Endometrium (tissue), 2 donors: Measurements from ENCODE around the gene RNF113B.

Experiments
- FAIRE-seq: peaks from 2 replicates; lab custom pipeline; 2012; peaks lifted over from hg19 to GRCh38; lab: Jason Lieb, UNC
- donor health status: control.
- donor health status: control.

Gene RNF113B

GRCh38 chr13:98203646-98204326 lies 26.7 kb upstream of the RNF113B start:
- FAIRE-seq, result no peak

- no peak for FAIRE-seq
These were observed 24.9 kb upstream of the RNF113B start for GRCh38 chr13:98201984-98202383.

- no peak for FAIRE-seq
These were observed 24.1 kb upstream of the RNF113B start for GRCh38 chr13:98201189-98201588.

GRCh38 chr13:98200211-98200878 lies 23.3 kb upstream of the RNF113B start:
- FAIRE-seq, result no peak

- no peak for FAIRE-seq
These were observed 22.4 kb upstream of the RNF113B start for GRCh38 chr13:98199480-98199879.

GRCh38 chr13:98198683-98199082 lies 21.6 kb upstream of the RNF113B start:
- FAIRE-seq, result no peak

- no peak for FAIRE-seq
These were observed 18.2 kb upstream of the RNF113B start for GRCh38 chr13:98195054-98195791.

- FAIRE-seq, result peak; percentile 86
These were observed 14.9 kb upstream of the RNF113B start for GRCh38 chr13:98192008-98192407.

- no peak for FAIRE-seq
These were observed 13.9 kb upstream of the RNF113B start for GRCh38 chr13:98190889-98191444.

- FAIRE-seq, result peak; percentile 33
These were observed 12.9 kb upstream of the RNF113B start for GRCh38 chr13:98189841-98190505.

- no peak for FAIRE-seq
These were observed 11.6 kb upstream of the RNF113B start for GRCh38 chr13:98188544-98189166.

- no peak for FAIRE-seq
These were observed 10.8 kb upstream of the RNF113B start for GRCh38 chr13:98187965-98188261.

- no peak for FAIRE-seq
These were observed 10.3 kb upstream of the RNF113B start for GRCh38 chr13:98187155-98187964.

GRCh38 chr13:98184792-98185191 lies 7.7 kb upstream of the RNF113B start:
- FAIRE-seq, result no peak

GRCh38 chr13:98182589-98182988 lies 5.5 kb upstream of the RNF113B start:
- no peak for FAIRE-seq

- no peak for FAIRE-seq
These were observed 5.1 kb upstream of the RNF113B start for GRCh38 chr13:98182153-98182552.

- FAIRE-seq, result no peak
These were observed 4.2 kb upstream of the RNF113B start for GRCh38 chr13:98181111-98181815.

GRCh38 chr13:98180092-98180491 lies 3.0 kb upstream of the RNF113B start:
- no peak for FAIRE-seq

- FAIRE-seq, result no peak
These were observed 1.2 kb downstream of the RNF113B start for GRCh38 chr13:98175823-98176222.

- no peak for FAIRE-seq
These were observed 2.0 kb downstream of the RNF113B start for GRCh38 chr13:98175043-98175442.

- FAIRE-seq, result no peak
These were observed 2.8 kb downstream of the RNF113B start for GRCh38 chr13:98174307-98174706.
